Transverse colon (tissue), 4 donors: ENCODE data around the gene HSPG2. TPM values are rescaled to one million over a fixed set of nuclear protein-coding genes. Genes with fewer than 3 reads are reported as not detected.

Experiments
- DNase-seq: peaks from one replicate; pipeline ENCODE4 v3.0.0-alpha.2; 2019
- H3K27ac ChIP-seq, 4 donors: fragments of 200-600 bp; sonication (generic); 2 replicates each; pipeline ENCODE4 v1.5.1; 2016 to 2018; ENCODE audit warnings: inconsistent platforms in 4 of 4
- H3K27me3 ChIP-seq: fragments of 200-600 bp; sonication (generic); 2 replicates; pipeline ENCODE4 v1.5.1; 2017; ENCODE audit warnings: inconsistent platforms
- H3K36me3 ChIP-seq, 4 donors: fragments of 200-600 bp; sonication (generic); 2 replicates each; pipeline ENCODE4 v1.5.1; 2017 to 2019; ENCODE audit warnings: inconsistent platforms in 4 of 4
- H3K4me1 ChIP-seq, 4 donors: fragments of 200-600 bp; sonication (generic); 2 replicates each; pipeline ENCODE4 v1.5.1; 2017 to 2020; ENCODE audit warnings: inconsistent platforms in 4 of 4
- H3K4me3 ChIP-seq, 4 donors: fragments of 200-600 bp; sonication (generic); 1 replicate in 1 of 4; 2 replicates in 3 of 4; pipeline versions ENCODE4 v1.5.1 to v1.6.1; 2017 to 2019; ENCODE audit warnings: inconsistent platforms in 4 of 4
- H3K9me3 ChIP-seq, 2 donors: fragments of 200-600 bp; sonication (generic); 2 replicates each; pipeline ENCODE4 v1.5.1; 2017 to 2019; ENCODE audit warnings: inconsistent platforms in 2 of 2
- CTCF ChIP-seq, 5 experiments: fragments of 200-600 bp in 3 of 5; fragments of 450-650 bp in 2 of 5; sonication (generic) in 3 of 5; IDR thresholded peaks; 1 replicate in 2 of 5; 2 replicates in 3 of 5; pipeline ENCODE4 v1.5.1; 2016 to 2017; ENCODE audit warnings: antibody characterized with exemption in 5 of 5, inconsistent platforms in 3 of 5, mild to moderate bottlenecking in 2 of 5, moderate library complexity in 1 of 5
- EP300 ChIP-seq: sonication (generic); formaldehyde crosslinking; IDR thresholded peaks from one replicate; pipeline ENCODE4 v1.6.1; 2017; ENCODE audit warnings: antibody characterized with exemption, low read depth
- POLR2A ChIP-seq: fragments of 450-650 bp; IDR thresholded peaks from one replicate; pipeline ENCODE4 v1.6.1; 2016; ENCODE audit warnings: antibody characterized with exemption, mild to moderate bottlenecking, moderate library complexity
- POLR2AphosphoS5 ChIP-seq, 3 donors: sonication (generic); formaldehyde crosslinking; IDR thresholded peaks; one replicate each; pipeline ENCODE4 v1.6.1; 2016; ENCODE audit warnings: antibody characterized with exemption in 3 of 3
- WGBS, 2 donors: methylation state at CpG; one replicate each; pipeline ENCODE4 v1.1.5; 2018; ENCODE audit warnings: low coverage in 1 of 2; 5-methylcytosine and 5-hydroxymethylcytosine counted together
- in situ Hi-C, 4 donors: fragments of 200-750 bp; cut with MboI; loops; one replicate each; pipeline versions ENCODE4 v1.15.0 to v1.15.1; 2017; ENCODE audit warnings: low sequenced_read_pairs in 3 of 4, low pct_ligation_motif_present in 1 of 4, low pct_unique_long_range_greater_than_20kb in 1 of 4
- intact Hi-C: fragments of 100-400 bp; cut with DNase I; formaldehyde crosslinking; loops from one replicate; pipeline ENCODE4 v1.15.1; 2023; ENCODE audit warnings: low total_unique reads
- total RNA-seq, 4 donors: library from RNA; depleted of rRNA; stranded (reverse); fragments of >200 nt; gene quantifications; one replicate each; pipeline ENCODE4 v1.1.0, GENCODE V29; 2016

The HSPG2 gene
- total RNA-seq, 4 donors from 2014 or later: 107 to 343 (median 228) TPM

- H3K27ac ChIP-seq: no peak overlapping the region
- DNase-seq: no peak
- in situ Hi-C loops: loop anchor here in 2 of 4 donors (25.0 kb wide), 2 partner anchors 104 to 279 kb away; no protein-coding TSS in a partner anchor
- 69 to 88% methylated on average over 2 to 15 of the region's 15 CpGs for WGBS, 2 donors
- H3K27me3 ChIP-seq: no peaks in the 10 kb centered on the region
- peaks cover 0 to 4% (median 0%) of the 10 kb centered on the region in 4 donors for H3K4me1 ChIP-seq
- no peaks in the 10 kb centered on the region for H3K36me3 ChIP-seq
- no peak for TF ChIP-seq POLR2AphosphoS5 (IDR thresholded peaks at IDR 0.05)
- TF ChIP-seq EP300: no peak
- TF ChIP-seq POLR2A: no peak
- TF ChIP-seq CTCF (IDR thresholded peaks at IDR 0.05): no peak
- intact Hi-C loops: no loop called here
- H3K9me3 ChIP-seq: no peaks in the 10 kb centered on the region
- H3K4me3 ChIP-seq: no peak overlapping the region
These were observed 29.3 kb upstream of the HSPG2 start for GRCh38 chr1:21966247-21967000.

- H3K36me3 ChIP-seq: no peaks in the 10 kb centered on the region
- intact Hi-C loops: no loop called here
- peak; percentile 88 for DNase-seq
- H3K27ac ChIP-seq: no peak overlapping the region
- H3K27me3 ChIP-seq: no peaks in the 10 kb centered on the region
- no peaks in the 10 kb centered on the region for H3K9me3 ChIP-seq
- H3K4me1 ChIP-seq: peaks cover 0 to 4% (median 0%) of the 10 kb centered on the region in 4 donors
- TF ChIP-seq CTCF (IDR thresholded peaks at IDR 0.05): peak; percentile 89 to 96 (median 92)
- no peak for TF ChIP-seq POLR2A
- no peak overlapping the region for H3K4me3 ChIP-seq
- in situ Hi-C loops: loop anchor here in 2 of 4 donors (25.0 kb wide), 2 partner anchors 101 to 276 kb away; no protein-coding TSS in a partner anchor
- WGBS, 2 donors: 55 to 84% methylated on average over 7 to 11 of the region's 11 CpGs
These were observed 26.5 kb upstream of the HSPG2 start for GRCh38 chr1:21963477-21964217.

GRCh38 chr1:21961799-21962198, 24.7 kb upstream of the HSPG2 start:
- Histone ChIP-seq H3K27ac (peak overlapping the region in 3 of 4 donors; percentile 8 to 30 (median 28)), H3K27me3 (no peaks in the 10 kb centered on the region)
- in situ Hi-C loops: loop anchor here in 2 of 4 donors (25.0 kb wide), 2 partner anchors 99 to 274 kb away; no protein-coding TSS in a partner anchor

More at GRCh38 chr1:21961799-21962198, 24.7 kb upstream of the HSPG2 start:
- TF ChIP-seq CTCF (IDR thresholded peaks at IDR 0.05) (no peak), POLR2A (no peak), EP300 (no peak), POLR2AphosphoS5 (IDR thresholded peaks at IDR 0.05) (no peak)
- Histone ChIP-seq H3K9me3 (no peaks in the 10 kb centered on the region), H3K4me1 (peaks cover 5 to 16% (median 8%) of the 10 kb centered on the region in 4 donors), H3K36me3 (no peaks in the 10 kb centered on the region), H3K4me3 (no peak overlapping the region)
- intact Hi-C loops: no loop called here
- 73% methylated on average over 2 of the region's 2 CpGs; no CpG with 5 or more reads in 1 of the 2 donors for WGBS, 2 donors
- DNase-seq: no peak
